Measurements from ENCODE around the gene UBAP2L.
A peak's percentile ranks its signal among the peaks of the same experiment; 100 is the strongest.
"Not testable (repeated sequence)": the region's sequence is repeated elsewhere in the genome, so short reads cannot be mapped to it uniquely, and the experiment has no call there.

The UBAP2L gene

DNA sequence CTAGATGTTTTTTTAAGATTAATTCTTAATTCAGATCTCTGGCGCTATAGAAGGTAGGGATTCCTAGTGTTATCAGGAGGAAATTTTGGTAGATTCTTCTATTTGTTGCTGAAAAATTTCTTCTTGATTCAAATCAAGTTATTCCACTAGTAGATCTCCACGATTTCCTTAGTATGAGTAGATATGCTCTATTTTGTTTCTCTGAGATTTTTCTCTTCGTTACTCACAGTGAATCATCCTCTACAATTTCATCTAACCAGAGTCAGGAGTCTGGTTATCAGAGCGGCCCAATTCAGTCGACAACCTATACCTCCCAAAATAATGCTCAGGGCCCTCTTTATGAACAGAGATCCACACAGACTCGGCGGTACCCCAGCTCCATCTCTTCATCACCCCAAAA lies 32.9 kb downstream of the UBAP2L start:
- DNase-seq, result no peak
- TF ChIP-seq GATA1 (IDR thresholded peaks at IDR 0.05; ENCODE audit: low read depth, low read length), result no peak
- no peak for TF ChIP-seq POLR2A (IDR thresholded peaks at IDR 0.05; ENCODE audit: low read length)

- TF ChIP-seq POLR2A (IDR thresholded peaks at IDR 0.05; ENCODE audit: low read length) (no peak), GATA1 (IDR thresholded peaks at IDR 0.05; ENCODE audit: low read depth, low read length) (no peak)
- no peak for DNase-seq
These were observed 35.9 kb downstream of the UBAP2L start for GRCh38 chr1:154256686-154257085.

GRCh38 chr1:154258784-154259183 lies 38.0 kb downstream of the UBAP2L start:
- peak; percentile 24 to 49 for DNase-seq
- TF ChIP-seq GATA1 (IDR thresholded peaks at IDR 0.05; ENCODE audit: low read depth, low read length), result no peak
- no peak for TF ChIP-seq POLR2A (IDR thresholded peaks at IDR 0.05; ENCODE audit: low read length)

DNA sequence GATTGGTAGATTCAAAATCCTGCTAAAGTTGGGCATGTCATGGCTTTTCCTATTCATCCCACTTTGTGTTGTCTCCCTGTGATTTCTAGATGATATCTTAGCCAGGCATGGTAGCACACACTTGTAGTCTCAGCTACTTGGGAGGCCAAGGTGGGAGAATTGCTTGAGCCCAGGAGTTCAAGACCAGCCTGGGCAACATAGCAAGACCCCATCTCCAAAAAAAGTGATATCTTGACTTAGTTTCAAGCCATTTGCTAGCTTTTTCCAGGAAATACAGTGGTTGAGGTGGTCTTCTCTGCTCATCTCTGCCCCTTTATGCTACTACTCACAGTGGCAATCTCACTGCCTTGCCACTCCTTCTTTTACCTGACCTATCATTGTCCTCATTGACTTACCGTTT lies 39.4 kb downstream of the UBAP2L start:
- no peak for TF ChIP-seq GATA1 (IDR thresholded peaks at IDR 0.05; ENCODE audit: low read depth, low read length)
- no peak for TF ChIP-seq POLR2A (IDR thresholded peaks at IDR 0.05; ENCODE audit: low read length)
- no peak for DNase-seq

DNA sequence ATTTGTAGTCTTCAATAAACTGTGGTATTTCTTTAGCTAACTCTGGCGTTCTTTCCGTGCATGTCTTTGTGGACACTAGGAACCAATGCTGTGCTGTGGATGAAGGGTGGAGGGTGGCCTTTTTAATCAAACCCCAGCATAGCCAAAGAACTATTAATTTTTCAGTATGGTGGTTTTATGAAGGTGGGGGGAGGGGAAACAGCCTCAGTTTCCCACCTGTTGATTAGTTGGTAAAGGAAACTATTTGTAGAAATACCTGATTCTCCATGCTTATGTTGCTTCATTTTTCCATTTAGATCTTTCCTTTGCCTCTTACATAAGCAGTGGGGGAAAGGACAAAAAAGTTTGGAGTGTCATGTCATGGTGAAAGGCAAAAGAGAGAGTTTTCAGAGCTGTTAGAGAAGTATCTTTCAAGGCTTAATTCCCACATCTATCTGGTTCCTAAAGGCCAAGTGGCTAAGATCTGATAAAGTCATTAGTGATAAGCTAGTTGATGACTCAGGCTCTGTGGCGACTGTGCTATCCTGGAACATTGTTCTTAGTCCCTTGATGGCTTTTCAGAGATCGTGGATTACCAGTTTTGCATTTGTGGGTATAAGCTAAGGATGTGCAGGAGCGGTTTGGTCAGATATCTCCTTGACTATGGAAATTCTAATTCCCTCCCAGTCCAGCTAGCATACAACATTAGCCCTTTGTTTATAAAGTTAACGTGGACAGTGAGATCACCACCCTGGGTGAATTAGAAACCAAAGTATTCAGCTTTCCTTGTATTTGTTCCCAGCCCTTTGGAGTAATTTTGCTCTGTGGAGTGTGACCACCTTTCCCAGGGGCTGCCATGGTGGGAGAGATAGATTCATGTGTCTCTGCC lies 42.9 kb downstream of the UBAP2L start:
- TF ChIP-seq POLR2A (IDR thresholded peaks at IDR 0.05; ENCODE audit: low read length) (no peak), GATA1 (IDR thresholded peaks at IDR 0.05; ENCODE audit: low read depth, low read length) (no peak)
- peak; percentile 50 to 65 for DNase-seq

GRCh38 chr1:154264454-154264853 lies 43.7 kb downstream of the UBAP2L start:
- TF ChIP-seq GATA1 (IDR thresholded peaks at IDR 0.05; ENCODE audit: low read depth, low read length) (no peak), POLR2A (IDR thresholded peaks at IDR 0.05; ENCODE audit: low read length) (no peak)
- no peak for DNase-seq

GRCh38 chr1:154265586-154265985 lies 44.8 kb downstream of the UBAP2L start:
- TF ChIP-seq POLR2A (IDR thresholded peaks at IDR 0.05; ENCODE audit: low read length) (no peak), GATA1 (IDR thresholded peaks at IDR 0.05; ENCODE audit: low read depth, low read length) (no peak)
- DNase-seq, result no peak

- DNase-seq, result no peak
These were observed 50.1 kb downstream of the UBAP2L start for GRCh38 chr1:154270833-154271232.

GRCh38 chr1:154272217-154272998 lies 51.7 kb downstream of the UBAP2L start, which contains the start of gene HAX1:
TSS of gene HAX1 (plus strand) at chr1:154272629. CDS start at chr1:154272724, 95 bp downstream.
- TF ChIP-seq POLR2A (IDR thresholded peaks at IDR 0.05; ENCODE audit: low read length) (peak; percentile 91), GATA1 (IDR thresholded peaks at IDR 0.05; ENCODE audit: low read depth, low read length) (no peak)
- peak; percentile 97 for DNase-seq

More at GRCh38 chr1:154270833-154271232, 50.1 kb downstream of the UBAP2L start:
- TF ChIP-seq POLR2A (IDR thresholded peaks at IDR 0.05; ENCODE audit: low read length) (no peak), GATA1 (IDR thresholded peaks at IDR 0.05; ENCODE audit: low read depth, low read length) (no peak)

- TF ChIP-seq POLR2A (IDR thresholded peaks at IDR 0.05; ENCODE audit: low read length), result no peak
- TF ChIP-seq GATA1 (IDR thresholded peaks at IDR 0.05; ENCODE audit: low read depth, low read length), result no peak
- no peak for DNase-seq
These were observed 52.3 kb downstream of the UBAP2L start for GRCh38 chr1:154272999-154273563.

DNA sequence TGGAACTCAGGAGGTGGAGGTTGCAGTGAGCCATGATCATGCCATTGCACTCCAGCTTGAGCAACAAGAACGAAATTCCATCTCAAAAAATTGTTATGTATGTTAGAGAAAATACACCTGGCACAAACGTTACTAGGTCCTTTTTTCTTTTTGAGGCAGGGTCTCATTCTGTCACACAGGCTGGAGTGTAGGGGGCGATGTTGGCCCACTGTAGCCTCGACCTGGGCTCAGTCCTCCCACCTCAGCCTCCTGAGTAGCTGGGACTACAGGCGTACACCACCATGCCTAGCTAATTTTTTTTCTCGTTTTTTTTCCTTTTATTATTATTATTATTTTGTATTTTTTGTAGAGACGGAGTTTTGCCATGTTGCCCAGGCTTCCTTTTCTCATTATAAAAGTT lies 56.0 kb downstream of the UBAP2L start:
- DNase-seq, result peak; percentile 35 to 45
- no peak for TF ChIP-seq GATA1 (IDR thresholded peaks at IDR 0.05; ENCODE audit: low read depth, low read length)
- TF ChIP-seq POLR2A (IDR thresholded peaks at IDR 0.05; ENCODE audit: low read length), result no peak

DNA sequence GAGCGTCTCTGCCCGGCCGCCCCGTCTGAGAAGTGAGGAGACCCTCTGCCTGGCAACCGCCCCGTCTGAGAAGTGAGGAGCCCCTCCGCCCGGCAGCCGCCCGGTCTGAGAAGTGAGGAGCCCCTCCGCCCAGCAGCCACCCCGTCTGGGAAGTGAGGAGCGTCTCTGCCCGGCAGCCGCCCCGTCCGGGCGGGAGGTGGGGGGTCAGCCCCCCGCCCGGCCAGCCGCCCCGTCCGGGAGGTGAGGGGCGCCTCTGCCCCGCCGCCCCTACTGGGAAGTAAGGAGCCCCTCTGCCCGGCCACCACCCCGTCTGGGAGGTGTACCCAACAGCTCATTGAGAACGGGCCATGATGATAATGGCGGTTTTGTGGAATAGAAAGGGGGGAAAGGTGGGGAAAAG lies 66.8 kb downstream of the UBAP2L start:
- DNase-seq, result not testable (repeated sequence)

DNA sequence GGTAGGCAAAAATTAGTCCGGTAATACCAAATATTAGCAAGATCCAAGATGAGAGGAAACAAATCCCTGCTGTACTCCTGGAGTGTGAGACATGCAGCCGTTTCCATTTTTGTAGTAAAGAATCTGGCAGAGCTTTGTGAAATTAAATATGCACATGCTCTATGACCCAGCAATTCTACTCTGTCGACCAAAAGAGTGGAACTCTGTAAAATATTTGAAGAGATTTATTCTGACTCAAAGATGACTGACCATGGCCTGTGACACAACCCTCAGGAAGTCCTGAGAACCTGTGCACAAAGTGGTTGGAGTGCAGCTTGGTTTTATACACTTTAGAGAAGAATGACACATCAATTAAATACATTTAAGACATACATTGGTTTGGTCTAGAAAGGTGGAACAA lies 67.9 kb downstream of the UBAP2L start:
- TF ChIP-seq GATA1 (IDR thresholded peaks at IDR 0.05; ENCODE audit: low read depth, low read length) (no peak), POLR2A (IDR thresholded peaks at IDR 0.05; ENCODE audit: low read length) (no peak)
- no peak for DNase-seq

DNA sequence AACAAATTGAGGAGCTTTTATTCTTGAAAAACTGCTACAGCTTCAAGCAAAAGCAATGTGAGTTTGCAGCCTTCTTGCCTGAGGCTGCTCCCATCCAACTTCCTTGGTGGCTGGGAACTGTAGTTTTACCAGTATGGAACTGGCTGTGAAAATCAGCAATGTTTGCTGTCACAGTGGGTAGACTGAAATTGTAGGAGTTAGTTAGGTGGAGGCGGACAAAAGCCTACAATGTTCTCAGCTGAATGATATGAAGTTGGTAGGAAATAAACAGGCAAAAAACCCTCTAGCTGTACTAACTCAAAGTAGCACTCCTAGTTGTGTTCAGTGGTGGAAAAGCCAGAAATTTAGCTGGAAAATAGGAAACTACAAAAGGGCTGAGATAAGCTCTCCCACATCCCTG lies 70.2 kb downstream of the UBAP2L start:
- DNase-seq, result no peak
- TF ChIP-seq GATA1 (IDR thresholded peaks at IDR 0.05; ENCODE audit: low read depth, low read length) (no peak), POLR2A (IDR thresholded peaks at IDR 0.05; ENCODE audit: low read length) (no peak)
